ENCODE measurements around the gene POLG2.
A peak's percentile ranks its signal among the peaks of the same experiment; 100 is the strongest.
"Not testable (repeated sequence)": the region's sequence is repeated elsewhere in the genome, so short reads cannot be mapped to it uniquely, and the experiment has no call there.

The POLG2 gene

GRCh38 chr17:64441772-64442540 lies 54.9 kb downstream of the POLG2 start:
- DNase-seq (ENCODE audit: low read depth in 3 of 3) = peak in 1 of 3 experiments; percentile 1

- DNase-seq (ENCODE audit: low read depth in 3 of 3) = no peak
Measured at GRCh38 chr17:64439956-64440355, 56.9 kb downstream of the POLG2 start.

DNA sequence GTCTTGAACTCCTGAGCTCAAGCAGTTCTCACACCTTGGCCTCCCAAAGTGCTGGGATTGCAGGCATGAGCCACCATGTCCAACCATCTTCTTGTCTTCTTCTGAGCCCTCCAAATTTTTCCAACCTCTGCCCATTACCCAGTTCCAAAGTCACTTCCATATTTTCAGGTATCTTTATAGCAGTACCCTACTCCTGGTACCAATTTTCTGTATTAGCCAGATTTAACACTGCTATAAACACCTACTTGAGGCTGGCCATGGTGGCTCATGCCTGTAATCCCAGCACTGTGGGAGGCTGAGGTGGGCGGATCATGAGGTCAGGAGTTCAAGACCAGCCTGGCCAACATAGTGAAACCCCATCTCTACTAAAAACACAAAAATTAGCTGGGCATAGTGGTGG lies 57.3 kb downstream of the POLG2 start:
- not testable (repeated sequence) for DNase-seq (ENCODE audit: low read depth in 3 of 3)

DNA sequence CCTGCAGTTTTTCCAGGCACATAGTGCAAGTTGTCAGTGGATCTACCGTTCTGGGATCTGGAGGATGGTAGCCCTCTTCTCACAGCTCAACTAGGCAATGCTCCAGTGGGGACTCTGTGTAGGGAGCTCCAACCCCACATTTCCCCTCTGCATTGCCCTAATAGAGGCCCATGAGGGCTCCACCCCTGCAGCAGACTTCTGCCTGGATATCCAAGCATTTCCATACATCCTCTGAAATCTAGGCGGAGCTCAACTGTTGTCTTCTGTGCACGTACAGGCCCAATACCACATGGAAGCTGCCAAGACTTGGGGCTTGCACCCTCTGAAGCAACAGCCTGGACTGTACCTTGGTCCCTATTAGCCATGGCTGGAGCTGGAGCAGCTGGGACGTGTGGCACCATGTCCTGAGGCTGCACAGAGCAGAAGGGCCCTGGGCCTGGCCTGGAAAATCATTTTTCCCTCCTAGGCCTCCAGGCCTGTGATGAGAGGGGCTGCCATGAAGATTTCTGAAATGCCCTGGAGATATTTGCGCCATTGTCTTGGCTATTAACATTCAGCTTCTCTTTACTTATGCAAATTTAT lies 58.8 kb downstream of the POLG2 start:
- DNase-seq (ENCODE audit: low read depth in 3 of 3) = no peak

- no peak for DNase-seq (ENCODE audit: low read depth in 3 of 3)
Measured at GRCh38 chr17:64431534-64431933, 65.3 kb downstream of the POLG2 start.

DNA sequence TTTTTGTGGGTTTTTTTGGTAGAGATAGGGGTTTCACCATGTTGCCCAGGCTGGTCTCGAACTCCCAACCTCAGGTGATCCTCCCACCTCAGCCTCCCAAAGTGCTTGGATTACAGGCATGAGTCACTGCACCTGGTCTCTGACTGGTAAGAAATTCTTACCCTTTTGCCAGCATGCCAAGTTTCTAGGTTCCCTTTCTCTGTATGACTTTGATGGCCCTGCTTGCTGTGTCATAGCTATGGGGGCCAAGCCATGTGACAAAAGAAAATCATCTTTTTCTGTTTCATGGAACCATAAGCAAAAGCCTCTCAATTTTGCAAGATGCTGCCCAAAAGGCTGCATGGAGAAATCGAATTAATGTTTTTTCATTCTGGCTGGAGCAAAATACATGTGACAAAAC lies 66.8 kb downstream of the POLG2 start:
- not testable (repeated sequence) for DNase-seq (ENCODE audit: low read depth in 3 of 3)

DNA sequence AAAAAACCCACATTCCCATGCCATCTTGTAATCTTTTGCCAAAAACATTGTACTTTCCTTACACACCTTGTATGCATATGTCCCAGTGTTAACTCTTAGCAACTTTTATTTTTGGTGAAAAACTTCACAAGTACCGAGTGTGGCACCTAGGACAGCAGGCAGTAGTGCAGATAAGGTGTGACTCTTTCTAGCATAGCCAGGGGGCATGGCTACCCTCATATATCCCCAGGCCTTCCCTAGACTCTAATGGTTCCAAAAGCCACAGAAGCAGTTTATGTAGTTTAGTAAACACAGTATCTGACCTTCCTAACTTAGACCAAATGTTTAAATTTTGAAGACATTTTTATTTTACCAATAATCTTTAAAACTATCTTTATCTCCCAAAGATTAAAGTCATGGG lies 68.4 kb downstream of the POLG2 start:
- DNase-seq (ENCODE audit: low read depth in 3 of 3) = no peak
